Tibial nerve (tissue), 4 donors: Measurements from ENCODE around the gene OMD.

Experiments
- EP300 ChIP-seq, 2 donors: sonication (generic); formaldehyde crosslinking; IDR thresholded peaks; one replicate each; pipeline ENCODE4 v1.6.1; 2017; ENCODE audit warnings: antibody characterized with exemption in 2 of 2, mild to moderate bottlenecking in 1 of 2
- TF ChIP-seq, protein P1 (sequence below), 5 experiments: fragments of 200-600 bp in 3 of 5; fragments of 450-650 bp in 2 of 5; sonication (generic) in 3 of 5; IDR thresholded peaks; one replicate each; pipeline ENCODE4 v1.5.1; 2016 to 2019; ENCODE audit warnings: antibody characterized with exemption in 5 of 5, mild to moderate bottlenecking in 3 of 5, moderate library complexity in 2 of 5

DNA sequence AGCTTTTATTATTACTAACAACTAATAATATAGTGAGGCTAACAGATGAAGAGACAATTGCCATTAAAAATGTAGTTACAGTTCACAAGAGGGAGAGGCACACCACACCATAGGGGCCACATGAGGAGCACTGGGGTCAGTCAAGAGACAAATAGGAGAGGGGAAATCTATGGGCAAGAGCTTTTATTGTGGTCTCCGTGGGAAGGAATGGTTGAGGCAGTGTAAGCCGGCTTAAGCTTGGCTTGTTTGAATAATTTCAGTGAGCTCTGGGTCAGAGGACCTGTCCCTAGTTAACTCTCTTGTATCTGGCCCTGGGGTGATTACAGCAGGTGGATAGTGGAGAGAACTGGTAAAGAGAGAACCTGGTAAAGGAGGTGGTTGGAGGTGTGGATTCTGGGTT is 55.2 kb downstream of the OMD start:
- TF ChIP-seq, protein P1, sequence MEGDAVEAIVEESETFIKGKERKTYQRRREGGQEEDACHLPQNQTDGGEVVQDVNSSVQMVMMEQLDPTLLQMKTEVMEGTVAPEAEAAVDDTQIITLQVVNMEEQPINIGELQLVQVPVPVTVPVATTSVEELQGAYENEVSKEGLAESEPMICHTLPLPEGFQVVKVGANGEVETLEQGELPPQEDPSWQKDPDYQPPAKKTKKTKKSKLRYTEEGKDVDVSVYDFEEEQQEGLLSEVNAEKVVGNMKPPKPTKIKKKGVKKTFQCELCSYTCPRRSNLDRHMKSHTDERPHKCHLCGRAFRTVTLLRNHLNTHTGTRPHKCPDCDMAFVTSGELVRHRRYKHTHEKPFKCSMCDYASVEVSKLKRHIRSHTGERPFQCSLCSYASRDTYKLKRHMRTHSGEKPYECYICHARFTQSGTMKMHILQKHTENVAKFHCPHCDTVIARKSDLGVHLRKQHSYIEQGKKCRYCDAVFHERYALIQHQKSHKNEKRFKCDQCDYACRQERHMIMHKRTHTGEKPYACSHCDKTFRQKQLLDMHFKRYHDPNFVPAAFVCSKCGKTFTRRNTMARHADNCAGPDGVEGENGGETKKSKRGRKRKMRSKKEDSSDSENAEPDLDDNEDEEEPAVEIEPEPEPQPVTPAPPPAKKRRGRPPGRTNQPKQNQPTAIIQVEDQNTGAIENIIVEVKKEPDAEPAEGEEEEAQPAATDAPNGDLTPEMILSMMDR (IDR thresholded peaks at IDR 0.05), result no peak
- TF ChIP-seq EP300 (IDR thresholded peaks at IDR 0.05), result no peak
